GM12892 (cell line): ENCODE data around the gene PRG2.

ENCODE experiments used
- DNase-seq: peaks from one replicate; pipeline ENCODE4 v3.0.0; 2011; ENCODE audit not compliant: insufficient read length
- FAIRE-seq: peaks from 2 replicates; lab custom pipeline; 2011; peaks lifted over from hg19 to GRCh38; lab: Jason Lieb, UNC
- POLR2A ChIP-seq: IDR thresholded peaks from 2 replicates; pipeline ENCODE4 v1.6.1; 2011; ENCODE audit warnings: low read depth, low read length, control low read depth
- POLR2AphosphoS5 ChIP-seq: IDR thresholded peaks from 2 replicates; pipeline ENCODE4 v1.6.1; 2011; ENCODE audit warnings: low read depth, low read length, control low read depth
- TAF1 ChIP-seq: IDR thresholded peaks from 2 replicates; pipeline ENCODE4 v1.6.1; 2011; ENCODE audit warnings: low read depth, mild to moderate bottlenecking, control low read depth, low read length, borderline replicate concordance

Gene PRG2

GRCh38 chr11:57391539-57391938 is 1.1 kb upstream of the PRG2 start:
- FAIRE-seq = peak; percentile 5
- TF ChIP-seq POLR2AphosphoS5 = no peak
- TF ChIP-seq TAF1 = no peak
- no peak for DNase-seq

GRCh38 chr11:57391111-57391510 is 661 bp upstream of the PRG2 start:
- TF ChIP-seq POLR2A = no peak
- FAIRE-seq (no peak), DNase-seq (no peak)

GRCh38 chr11:57387289-57388030 is 3.0 kb downstream of the PRG2 start:
- DNase-seq (no peak), FAIRE-seq (no peak)
- TF ChIP-seq POLR2A = no peak
- TF ChIP-seq POLR2AphosphoS5 = no peak
- no peak for TF ChIP-seq TAF1

GRCh38 chr11:57386178-57386940 is 4.1 kb downstream of the PRG2 start:
- DNase-seq (no peak), FAIRE-seq (peak; percentile 38)
- TF ChIP-seq TAF1 (no peak), POLR2AphosphoS5 (no peak), POLR2A (no peak)

GRCh38 chr11:57380975-57381374 is 9.5 kb downstream of the PRG2 start, which contains the start of gene PRG3:
TSS of gene PRG3 (minus strand) at chr11:57381150. CDS start at chr11:57380708, 442 bp downstream.
- no peak for FAIRE-seq
- TF ChIP-seq POLR2AphosphoS5 (no peak), TAF1 (no peak), POLR2A (no peak)
- DNase-seq = no peak

- TF ChIP-seq POLR2AphosphoS5 = no peak
- no peak for TF ChIP-seq TAF1
- TF ChIP-seq POLR2A = no peak
- FAIRE-seq (no peak), DNase-seq (no peak)
Measured at GRCh38 chr11:57379732-57380131, 10.7 kb downstream of the PRG2 start.

- no peak for TF ChIP-seq TAF1
- no peak for TF ChIP-seq POLR2AphosphoS5
- no peak for TF ChIP-seq POLR2A
- DNase-seq = no peak
- no peak for FAIRE-seq
Measured at GRCh38 chr11:57378186-57378585, 12.3 kb downstream of the PRG2 start.

GRCh38 chr11:57377107-57377506 is 13.3 kb downstream of the PRG2 start:
- FAIRE-seq = no peak
- no peak for TF ChIP-seq POLR2AphosphoS5
- TF ChIP-seq POLR2A = no peak
- TF ChIP-seq TAF1 = no peak

GRCh38 chr11:57376095-57377090 is 14.1 kb downstream of the PRG2 start:
- no peak for TF ChIP-seq POLR2A
- no peak for TF ChIP-seq POLR2AphosphoS5
- TF ChIP-seq TAF1 = no peak
- FAIRE-seq = no peak
- no peak for DNase-seq

More at GRCh38 chr11:57377107-57377506, 13.3 kb downstream of the PRG2 start:
- DNase-seq = no peak

- FAIRE-seq (no peak), DNase-seq (no peak)
- TF ChIP-seq POLR2AphosphoS5 = no peak
- no peak for TF ChIP-seq TAF1
Measured at GRCh38 chr11:57375490-57375889, 15.0 kb downstream of the PRG2 start.

- DNase-seq (no peak), FAIRE-seq (no peak)
- no peak for TF ChIP-seq TAF1
- TF ChIP-seq POLR2A = no peak
- no peak for TF ChIP-seq POLR2AphosphoS5
Measured at GRCh38 chr11:57374966-57375365, 15.5 kb downstream of the PRG2 start.

- FAIRE-seq (no peak), DNase-seq (no peak)
- TF ChIP-seq TAF1 (no peak), POLR2AphosphoS5 (no peak), POLR2A (no peak)
Measured at GRCh38 chr11:57373146-57373545, 17.3 kb downstream of the PRG2 start.
